ENCODE data around the gene KCND2.

- TF ChIP-seq, protein P1, sequence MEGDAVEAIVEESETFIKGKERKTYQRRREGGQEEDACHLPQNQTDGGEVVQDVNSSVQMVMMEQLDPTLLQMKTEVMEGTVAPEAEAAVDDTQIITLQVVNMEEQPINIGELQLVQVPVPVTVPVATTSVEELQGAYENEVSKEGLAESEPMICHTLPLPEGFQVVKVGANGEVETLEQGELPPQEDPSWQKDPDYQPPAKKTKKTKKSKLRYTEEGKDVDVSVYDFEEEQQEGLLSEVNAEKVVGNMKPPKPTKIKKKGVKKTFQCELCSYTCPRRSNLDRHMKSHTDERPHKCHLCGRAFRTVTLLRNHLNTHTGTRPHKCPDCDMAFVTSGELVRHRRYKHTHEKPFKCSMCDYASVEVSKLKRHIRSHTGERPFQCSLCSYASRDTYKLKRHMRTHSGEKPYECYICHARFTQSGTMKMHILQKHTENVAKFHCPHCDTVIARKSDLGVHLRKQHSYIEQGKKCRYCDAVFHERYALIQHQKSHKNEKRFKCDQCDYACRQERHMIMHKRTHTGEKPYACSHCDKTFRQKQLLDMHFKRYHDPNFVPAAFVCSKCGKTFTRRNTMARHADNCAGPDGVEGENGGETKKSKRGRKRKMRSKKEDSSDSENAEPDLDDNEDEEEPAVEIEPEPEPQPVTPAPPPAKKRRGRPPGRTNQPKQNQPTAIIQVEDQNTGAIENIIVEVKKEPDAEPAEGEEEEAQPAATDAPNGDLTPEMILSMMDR (IDR thresholded peaks at IDR 0.05) = no peak
- TF ChIP-seq POLR2AphosphoS5 (IDR thresholded peaks at IDR 0.05; ENCODE audit: low read depth, low read length) (no peak), TCF7L2 (IDR thresholded peaks at IDR 0.05; ENCODE audit: low read depth, low read length) (no peak)
These were observed 183.7 kb downstream of the KCND2 start for GRCh38 chr7:120456699-120457098.

Data from Panc1 (cell line).